NCI-H748 treated with DMSO at 0.1 percent for 48 hours (cell line): ENCODE results near the gene UBE4B.
"Not testable (repeated sequence)": the region's sequence is repeated elsewhere in the genome, so short reads cannot be mapped to it uniquely, and the experiment has no call there.

Source experiments
- DNase-seq: peaks from one replicate; lab custom pipeline; 2025; lab: John Stamatoyannopoulos, UW

The UBE4B gene

GRCh38 chr1:10073371-10073770, 40.6 kb downstream of the UBE4B start:
- DNase-seq = not testable (repeated sequence)

GRCh38 chr1:10074059-10074851, 41.5 kb downstream of the UBE4B start:
- DNase-seq = no peak

- DNase-seq = no peak
Observed at GRCh38 chr1:10074852-10075730, 42.3 kb downstream of the UBE4B start.

GRCh38 chr1:10075732-10076131, 43.0 kb downstream of the UBE4B start:
- no peak for DNase-seq

- DNase-seq = no peak
Observed at GRCh38 chr1:10078494-10078893, 45.7 kb downstream of the UBE4B start.

- DNase-seq = no peak
Observed at GRCh38 chr1:10080523-10080922, 47.8 kb downstream of the UBE4B start.

- DNase-seq = no peak
Observed at GRCh38 chr1:10082785-10083479, 50.2 kb downstream of the UBE4B start.

GRCh38 chr1:10084045-10084444, 51.3 kb downstream of the UBE4B start:
- no peak for DNase-seq

GRCh38 chr1:10085076-10085475, 52.3 kb downstream of the UBE4B start:
- DNase-seq = no peak

GRCh38 chr1:10087210-10087609, 54.5 kb downstream of the UBE4B start:
- no peak for DNase-seq

GRCh38 chr1:10101929-10102328, 69.2 kb downstream of the UBE4B start:
- DNase-seq = no peak

GRCh38 chr1:10103193-10103592, 70.4 kb downstream of the UBE4B start:
- no peak for DNase-seq

GRCh38 chr1:10104834-10105233, 72.1 kb downstream of the UBE4B start:
- DNase-seq = no peak

GRCh38 chr1:10105484-10105883, 72.7 kb downstream of the UBE4B start:
- DNase-seq = no peak

- DNase-seq = no peak
Observed at GRCh38 chr1:10106241-10106640, 73.5 kb downstream of the UBE4B start.

- no peak for DNase-seq
Observed at GRCh38 chr1:10106756-10107475, 74.2 kb downstream of the UBE4B start.

GRCh38 chr1:10107476-10107847, 74.7 kb downstream of the UBE4B start:
- DNase-seq = not testable (repeated sequence)

GRCh38 chr1:10108134-10108663, 75.4 kb downstream of the UBE4B start:
- DNase-seq = no peak

GRCh38 chr1:10108948-10109708, 76.4 kb downstream of the UBE4B start:
- no peak for DNase-seq

- no peak for DNase-seq
Observed at GRCh38 chr1:10113501-10113900, 80.7 kb downstream of the UBE4B start.

- no peak for DNase-seq
Observed at GRCh38 chr1:10114746-10115145, 82.0 kb downstream of the UBE4B start.
